HepG2 (cell line): ENCODE data around the gene NOC2L. TPM values are rescaled to one million over a fixed set of nuclear protein-coding genes. Genes with fewer than 3 reads are reported as not detected.
A peak's percentile ranks its signal among the peaks of the same experiment; 100 is the strongest.

Experiments
- ATF7 ChIP-seq, 2 experiments: fragments of 450-650 bp in 1 of 2; sonication (generic) in 1 of 2; formaldehyde crosslinking in 1 of 2; IDR thresholded peaks; 2 replicates each; pipeline versions ENCODE4 v1.4.0 to v1.6.1; 2016 to 2020; ENCODE audit warnings: antibody characterized with exemption in 1 of 2, mild to moderate bottlenecking in 1 of 2, missing genetic modification reagents in 1 of 2
- ESRRA ChIP-seq: sonication (generic); formaldehyde crosslinking; IDR thresholded peaks from 2 replicates; pipeline ENCODE4 v1.5.1; 2020; ENCODE audit warnings: mild to moderate bottlenecking, low read depth, missing genetic modification reagents
- KLF16 ChIP-seq, 2 experiments: sonication (generic) in 1 of 2; formaldehyde crosslinking in 1 of 2; IDR thresholded peaks; 2 replicates each; pipeline versions ENCODE4 v1.6.1 to v1.8.0; 2016 to 2023; ENCODE audit warnings: missing genetic modification reagents in 2 of 2, missing compliant biosample characterization in 1 of 2
- REL ChIP-seq: sonication (generic); formaldehyde crosslinking; conservative IDR thresholded peaks from 2 replicates; pipeline ENCODE4 v1.8.0; 2022; ENCODE audit warnings: mild to moderate bottlenecking, missing genetic modification reagents, moderate library complexity
- SMAD1 ChIP-seq: sonication (generic); formaldehyde crosslinking; IDR thresholded peaks from 2 replicates; pipeline ENCODE4 v1.4.0; 2020; ENCODE audit warnings: missing genetic modification reagents, low read depth, mild to moderate bottlenecking, borderline replicate concordance
- TEAD2 ChIP-seq: sonication (generic); formaldehyde crosslinking; IDR thresholded peaks from 2 replicates; pipeline ENCODE4 v1.9.0; 2021; ENCODE audit warnings: missing genetic modification reagents
- THAP11 ChIP-seq: IDR thresholded peaks from 2 replicates; pipeline ENCODE4 v1.6.1; 2016; ENCODE audit warnings: missing biosample characterization, missing genetic modification reagents
- TRIM24 ChIP-seq: sonication (generic); formaldehyde crosslinking; IDR thresholded peaks from 2 replicates; pipeline ENCODE4 v1.8.0; 2022; ENCODE audit warnings: mild to moderate bottlenecking, missing genetic modification reagents
- XRCC5 ChIP-seq: fragments of 200-400 bp; formaldehyde crosslinking; optimal IDR thresholded peaks from 2 replicates; pipeline ENCODE3; 2017; ENCODE audit warnings: mild to moderate bottlenecking, low read length
- ZFP82 ChIP-seq: sonication (generic); formaldehyde crosslinking; IDR thresholded peaks from 2 replicates; pipeline ENCODE4 v1.5.1; 2020; ENCODE audit warnings: mild to moderate bottlenecking, missing genetic modification reagents, borderline replicate concordance
- ZKSCAN5 ChIP-seq: sonication (generic); formaldehyde crosslinking; IDR thresholded peaks from 2 replicates; pipeline ENCODE4 v1.5.1; 2020; ENCODE audit warnings: mild to moderate bottlenecking, missing genetic modification reagents
- ZKSCAN8 ChIP-seq: IDR thresholded peaks from 2 replicates; pipeline ENCODE4 v1.6.1; 2016; ENCODE audit warnings: borderline replicate concordance, missing genetic modification reagents, missing compliant biosample characterization
- ZMYM2 ChIP-seq: sonication (generic); formaldehyde crosslinking; IDR thresholded peaks from 2 replicates; pipeline ENCODE4 v1.8.0; 2022; ENCODE audit warnings: mild to moderate bottlenecking, missing genetic modification reagents
- ZNF556 ChIP-seq: sonication (generic); formaldehyde crosslinking; IDR thresholded peaks from 2 replicates; pipeline ENCODE4 v1.4.0; 2020; ENCODE audit warnings: mild to moderate bottlenecking, missing genetic modification reagents, borderline replicate concordance
- ZNF605 ChIP-seq: sonication (generic); formaldehyde crosslinking; IDR thresholded peaks from 2 replicates; pipeline ENCODE4 v1.8.0; 2022; ENCODE audit warnings: mild to moderate bottlenecking, missing genetic modification reagents
- ZNF773 ChIP-seq: sonication (generic); formaldehyde crosslinking; IDR thresholded peaks from 2 replicates; pipeline ENCODE4 v1.4.0; 2020; ENCODE audit warnings: missing genetic modification reagents, borderline replicate concordance
- polyA plus RNA-seq, 8 experiments: library from polyadenylated mRNA; depleted of rRNA in 3 of 8; stranded (reverse) in 7 of 8; unstranded in 1 of 8; fragments of >200 nt; fragmentation: Illumina TruSeq in 4 of 8; extraction: Trizol in 4 of 8; gene quantifications; 2 replicates each; pipeline versions ENCODE4 v1.2.1 to v1.2.3, GENCODE V29; 2011 to 2016; ENCODE audit warnings: low read depth in 4 of 8, missing spikeins in 1 of 8, mixed read lengths in 1 of 8; ENCODE audit not compliant: insufficient read depth in 1 of 8
- total RNA-seq, 5 experiments: library from RNA; depleted of rRNA; stranded (reverse); fragments of >200 nt; fragmentation: Illumina TruSeq; extraction: Trizol; gene quantifications; 2 replicates each; pipeline ENCODE4 v1.2.3, GENCODE V29; 2016; ENCODE audit warnings: low read depth in 1 of 5
- TF ChIP-seq, protein P1 (sequence below): IDR thresholded peaks from 2 replicates; pipeline ENCODE4 v1.6.1; 2012; ENCODE audit warnings: low read depth, low read length, improper control_type of control experiment
- TF ChIP-seq, protein P2 (sequence below): sonication (generic); formaldehyde crosslinking; IDR thresholded peaks from 2 replicates; pipeline ENCODE4 v1.4.0; 2020; ENCODE audit warnings: missing genetic modification reagents
- TF ChIP-seq, protein P3 (sequence below): sonication (generic); formaldehyde crosslinking; IDR thresholded peaks from 2 replicates; pipeline ENCODE4 v1.9.0; 2021; ENCODE audit warnings: missing genetic modification reagents, mild to moderate bottlenecking, borderline replicate concordance
- TF ChIP-seq, protein P4 (sequence below): sonication (generic); formaldehyde crosslinking; IDR thresholded peaks from 2 replicates; pipeline ENCODE4 v1.5.0; 2020; ENCODE audit warnings: mild to moderate bottlenecking, missing genetic modification reagents
- TF ChIP-seq, protein P5 (sequence below): sonication (generic); formaldehyde crosslinking; IDR thresholded peaks from 2 replicates; pipeline ENCODE4 v1.4.0; 2020; ENCODE audit warnings: missing genetic modification reagents, low read depth, mild to moderate bottlenecking, borderline replicate concordance

The NOC2L gene
- total and polyA plus RNA-seq, 2 of the 13 experiments (the other 11 are each of a cell fraction or from before 2014, with no cell fraction given), result 32.0 to 103 TPM

DNA sequence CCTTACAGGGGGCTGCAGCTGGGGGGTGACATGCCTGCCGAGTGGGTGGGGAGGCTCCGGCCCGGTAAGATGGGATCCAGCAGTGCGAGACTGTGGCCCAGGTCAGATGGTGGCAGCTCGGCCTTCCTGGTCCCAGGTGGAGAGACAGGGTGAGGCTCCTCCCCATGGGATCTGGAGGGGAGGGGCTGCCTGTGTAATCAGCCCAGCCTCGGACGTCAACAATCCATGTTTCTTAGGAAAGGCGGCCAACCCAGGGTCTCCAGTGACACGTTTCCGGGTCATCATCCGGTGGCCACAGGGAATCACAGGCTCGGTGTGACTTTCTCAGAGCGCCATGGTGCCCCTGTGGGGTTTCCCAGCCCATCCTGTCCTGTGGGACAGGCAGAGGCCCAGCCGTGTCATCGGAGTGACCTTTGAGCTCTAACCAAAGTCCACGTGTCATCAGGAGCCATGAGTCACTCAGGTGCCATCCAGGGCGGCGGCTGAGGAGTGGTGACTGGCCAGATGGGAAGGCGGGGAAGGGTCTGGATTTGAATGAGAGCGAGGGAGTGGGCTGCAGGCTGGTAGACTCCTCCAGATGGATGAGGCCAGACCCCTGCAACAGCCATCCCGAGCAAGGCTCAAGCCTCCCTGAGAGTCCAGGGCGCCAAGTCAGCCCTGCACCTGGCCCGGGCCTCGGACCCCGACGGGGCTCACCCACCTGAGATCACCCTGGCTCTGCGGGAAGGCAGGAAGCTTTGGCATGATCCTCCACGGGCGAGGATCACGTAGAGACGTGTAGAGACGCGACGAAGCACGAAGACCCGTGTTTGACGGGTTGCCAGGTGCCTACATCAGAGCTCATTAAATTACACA lies 47.5 kb upstream of the NOC2L start (continued):
- TF ChIP-seq, protein P1, sequence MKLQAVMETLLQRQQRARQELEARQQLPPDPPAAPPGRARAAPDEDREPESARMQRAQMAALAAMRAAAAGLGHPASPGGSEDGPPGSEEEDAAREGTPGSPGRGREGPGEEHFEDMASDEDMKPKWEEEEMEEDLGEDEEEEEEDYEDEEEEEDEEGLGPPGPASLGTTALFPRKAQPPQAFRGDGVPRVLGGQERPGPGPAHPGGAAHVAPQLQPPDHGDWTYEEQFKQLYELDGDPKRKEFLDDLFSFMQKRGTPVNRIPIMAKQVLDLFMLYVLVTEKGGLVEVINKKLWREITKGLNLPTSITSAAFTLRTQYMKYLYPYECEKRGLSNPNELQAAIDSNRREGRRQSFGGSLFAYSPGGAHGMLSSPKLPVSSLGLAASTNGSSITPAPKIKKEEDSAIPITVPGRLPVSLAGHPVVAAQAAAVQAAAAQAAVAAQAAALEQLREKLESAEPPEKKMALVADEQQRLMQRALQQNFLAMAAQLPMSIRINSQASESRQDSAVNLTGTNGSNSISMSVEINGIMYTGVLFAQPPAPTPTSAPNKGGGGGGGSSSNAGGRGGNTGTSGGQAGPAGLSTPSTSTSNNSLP, result peak; percentile 40; the same call in 1 of the 2 replicates
- no peak for TF ChIP-seq ZKSCAN5
- peak; percentile 96 for TF ChIP-seq ESRRA
- 0 out of 2 replicates have a peak, but pooled peaks have one; percentile 25 for TF ChIP-seq TRIM24 (CRISPR knock-in tag)
- peak; percentile 88 for TF ChIP-seq THAP11 (CRISPR knock-in tag)
- TF ChIP-seq XRCC5, result peak; percentile 19
- 0 out of 2 replicates have a peak, but pooled peaks have one; percentile 45 for TF ChIP-seq TEAD2 (CRISPR knock-in tag)
- TF ChIP-seq, protein P2, sequence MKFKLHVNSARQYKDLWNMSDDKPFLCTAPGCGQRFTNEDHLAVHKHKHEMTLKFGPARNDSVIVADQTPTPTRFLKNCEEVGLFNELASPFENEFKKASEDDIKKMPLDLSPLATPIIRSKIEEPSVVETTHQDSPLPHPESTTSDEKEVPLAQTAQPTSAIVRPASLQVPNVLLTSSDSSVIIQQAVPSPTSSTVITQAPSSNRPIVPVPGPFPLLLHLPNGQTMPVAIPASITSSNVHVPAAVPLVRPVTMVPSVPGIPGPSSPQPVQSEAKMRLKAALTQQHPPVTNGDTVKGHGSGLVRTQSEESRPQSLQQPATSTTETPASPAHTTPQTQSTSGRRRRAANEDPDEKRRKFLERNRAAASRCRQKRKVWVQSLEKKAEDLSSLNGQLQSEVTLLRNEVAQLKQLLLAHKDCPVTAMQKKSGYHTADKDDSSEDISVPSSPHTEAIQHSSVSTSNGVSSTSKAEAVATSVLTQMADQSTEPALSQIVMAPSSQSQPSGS (CRISPR knock-in tag), result peak; percentile 94
- TF ChIP-seq ATF7 (IDR thresholded peaks at IDR 0.05), result peak; percentile 64
- peak; percentile 94 for TF ChIP-seq ATF7 (CRISPR knock-in tag; IDR thresholded peaks at IDR 0.05)
- TF ChIP-seq, protein P3, sequence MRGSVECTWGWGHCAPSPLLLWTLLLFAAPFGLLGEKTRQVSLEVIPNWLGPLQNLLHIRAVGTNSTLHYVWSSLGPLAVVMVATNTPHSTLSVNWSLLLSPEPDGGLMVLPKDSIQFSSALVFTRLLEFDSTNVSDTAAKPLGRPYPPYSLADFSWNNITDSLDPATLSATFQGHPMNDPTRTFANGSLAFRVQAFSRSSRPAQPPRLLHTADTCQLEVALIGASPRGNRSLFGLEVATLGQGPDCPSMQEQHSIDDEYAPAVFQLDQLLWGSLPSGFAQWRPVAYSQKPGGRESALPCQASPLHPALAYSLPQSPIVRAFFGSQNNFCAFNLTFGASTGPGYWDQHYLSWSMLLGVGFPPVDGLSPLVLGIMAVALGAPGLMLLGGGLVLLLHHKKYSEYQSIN (CRISPR knock-in tag), result no peak
- TF ChIP-seq, protein P4, sequence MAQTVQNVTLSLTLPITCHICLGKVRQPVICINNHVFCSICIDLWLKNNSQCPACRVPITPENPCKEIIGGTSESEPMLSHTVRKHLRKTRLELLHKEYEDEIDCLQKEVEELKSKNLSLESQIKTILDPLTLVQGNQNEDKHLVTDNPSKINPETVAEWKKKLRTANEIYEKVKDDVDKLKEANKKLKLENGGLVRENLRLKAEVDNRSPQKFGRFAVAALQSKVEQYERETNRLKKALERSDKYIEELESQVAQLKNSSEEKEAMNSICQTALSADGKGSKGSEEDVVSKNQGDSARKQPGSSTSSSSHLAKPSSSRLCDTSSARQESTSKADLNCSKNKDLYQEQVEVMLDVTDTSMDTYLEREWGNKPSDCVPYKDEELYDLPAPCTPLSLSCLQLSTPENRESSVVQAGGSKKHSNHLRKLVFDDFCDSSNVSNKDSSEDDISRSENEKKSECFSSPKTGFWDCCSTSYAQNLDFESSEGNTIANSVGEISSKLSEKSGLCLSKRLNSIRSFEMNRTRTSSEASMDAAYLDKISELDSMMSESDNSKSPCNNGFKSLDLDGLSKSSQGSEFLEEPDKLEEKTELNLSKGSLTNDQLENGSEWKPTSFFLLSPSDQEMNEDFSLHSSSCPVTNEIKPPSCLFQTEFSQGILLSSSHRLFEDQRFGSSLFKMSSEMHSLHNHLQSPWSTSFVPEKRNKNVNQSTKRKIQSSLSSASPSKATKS, result 0 out of 2 replicates have a peak, but pooled peaks have one; percentile 85
- no peak for TF ChIP-seq ZNF773
- peak; percentile 89; the same call in 1 of the 2 replicates for TF ChIP-seq ZKSCAN8
- peak; percentile 89 for TF ChIP-seq ZMYM2 (CRISPR knock-in tag)
- TF ChIP-seq ZNF556 (CRISPR knock-in tag), result peak; percentile 88
- no peak for TF ChIP-seq SMAD1 (CRISPR knock-in tag)
- peak; percentile 88 for TF ChIP-seq ZNF605 (CRISPR knock-in tag)
- TF ChIP-seq KLF16 (CRISPR knock-in tag; IDR thresholded peaks at IDR 0.05), result peak in 1 of 2 experiments; percentile 92; a peak in 2 of 4 replicates
- TF ChIP-seq, protein P5, sequence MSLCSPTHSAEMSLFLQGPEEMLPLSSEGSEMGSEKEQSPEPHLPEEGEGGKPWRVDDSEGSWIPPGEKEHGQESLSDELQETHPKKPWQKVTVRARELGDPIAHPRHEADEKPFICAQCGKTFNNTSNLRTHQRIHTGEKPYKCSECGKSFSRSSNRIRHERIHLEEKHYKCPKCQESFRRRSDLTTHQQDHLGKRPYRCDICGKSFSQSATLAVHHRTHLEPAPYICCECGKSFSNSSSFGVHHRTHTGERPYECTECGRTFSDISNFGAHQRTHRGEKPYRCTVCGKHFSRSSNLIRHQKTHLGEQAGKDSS (CRISPR knock-in tag), result peak; percentile 87
- TF ChIP-seq ZFP82 (CRISPR knock-in tag), result no peak
- peak; percentile 61; the same call in 1 of the 2 replicates for TF ChIP-seq REL (CRISPR knock-in tag)
